Stimulated activated CD4-positive, alpha-beta T cell treated with anti-CD3 and anti-CD28 coated beads, TNF-alpha, amount 100 ng/mL, for 1 hour (primary cell): Measurements from ENCODE around the gene CLDN9.

Experiments used
- DNase-seq, 3 donors: peaks; one replicate each; pipeline ENCODE4 v3.0.0-alpha.2; 2020; ENCODE audit warnings: low read depth in 3 of 3, low spot score in 1 of 3

Gene CLDN9

DNA sequence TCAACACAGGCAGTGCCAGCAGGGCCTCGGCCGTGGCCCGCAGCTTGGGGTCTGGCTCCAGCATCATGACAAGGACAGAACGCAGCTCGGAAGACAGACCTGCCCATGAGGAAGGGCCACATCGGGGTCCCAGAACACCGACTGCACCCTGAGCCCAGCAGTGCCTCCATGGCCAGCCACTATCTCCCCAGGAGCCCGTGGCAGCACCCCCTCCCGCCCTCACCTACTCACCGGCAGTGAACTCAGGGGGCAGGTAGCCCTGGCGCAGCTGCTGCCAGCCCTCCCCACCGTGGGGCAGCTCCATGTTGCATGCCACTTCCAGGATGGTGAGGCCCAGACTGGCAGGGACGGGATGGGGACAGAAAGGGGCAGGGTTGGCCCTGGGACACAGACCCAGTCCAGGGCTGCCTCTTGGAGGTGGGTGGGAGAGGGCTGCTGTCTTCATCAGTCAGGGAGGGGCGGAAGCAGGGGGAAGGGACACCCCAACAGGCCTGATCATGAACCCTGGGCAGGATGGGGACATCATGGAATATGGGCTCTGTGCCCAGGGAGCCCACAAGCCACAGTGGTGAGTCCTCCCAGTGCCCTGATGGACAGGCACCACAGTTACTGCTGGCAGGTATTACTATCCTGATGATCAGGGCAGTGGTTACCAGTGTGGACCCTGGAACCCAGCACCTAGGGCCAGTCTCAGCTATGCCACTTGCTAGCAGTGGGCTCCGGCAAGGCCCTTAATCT lies 38.2 kb upstream of the CLDN9 start:
- DNase-seq = no peak

- DNase-seq = no peak
Observed at GRCh38 chr16:2975161-2975795, 37.4 kb upstream of the CLDN9 start.

DNA sequence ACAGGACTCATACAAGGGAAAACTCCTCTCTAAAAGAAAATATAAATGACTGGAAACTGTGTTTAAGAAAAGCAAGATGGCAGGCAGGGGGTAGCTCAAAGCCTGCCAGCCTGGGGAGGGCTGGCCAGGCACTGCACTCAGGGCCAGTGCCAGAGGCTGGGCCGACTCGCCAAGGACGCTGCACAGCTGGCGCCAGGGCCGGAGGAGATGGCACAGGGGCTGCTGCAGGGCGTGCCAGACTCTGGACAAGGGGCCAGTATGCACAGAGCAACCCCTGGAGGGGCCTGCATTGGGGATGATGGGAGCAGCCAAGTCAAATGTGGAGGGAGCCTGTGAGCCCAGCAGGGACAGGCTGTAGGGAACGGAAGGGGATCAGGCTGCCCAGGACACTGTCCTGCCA lies 36.5 kb upstream of the CLDN9 start:
- DNase-seq = no peak

DNA sequence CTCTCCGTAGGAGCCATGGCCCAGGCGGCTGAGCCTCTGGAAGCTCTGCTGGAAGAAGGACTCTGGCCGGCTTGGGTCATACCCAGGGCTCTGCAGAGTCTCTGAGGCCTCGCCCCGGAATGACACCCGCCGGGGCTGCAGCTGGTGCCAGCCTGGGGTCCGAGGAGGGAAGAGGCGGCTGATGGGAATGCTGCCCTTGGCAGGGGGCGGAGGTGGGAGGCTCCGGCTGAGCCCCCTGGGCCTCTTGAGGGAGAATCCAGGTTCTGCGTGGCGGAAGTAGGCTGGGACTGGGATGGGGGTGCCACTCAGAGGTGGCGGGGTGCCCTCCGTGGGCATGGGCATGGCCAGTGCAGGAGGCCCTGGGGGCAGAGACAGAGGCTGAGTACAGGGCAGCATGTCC lies 36.0 kb upstream of the CLDN9 start:
- DNase-seq = no peak

DNA sequence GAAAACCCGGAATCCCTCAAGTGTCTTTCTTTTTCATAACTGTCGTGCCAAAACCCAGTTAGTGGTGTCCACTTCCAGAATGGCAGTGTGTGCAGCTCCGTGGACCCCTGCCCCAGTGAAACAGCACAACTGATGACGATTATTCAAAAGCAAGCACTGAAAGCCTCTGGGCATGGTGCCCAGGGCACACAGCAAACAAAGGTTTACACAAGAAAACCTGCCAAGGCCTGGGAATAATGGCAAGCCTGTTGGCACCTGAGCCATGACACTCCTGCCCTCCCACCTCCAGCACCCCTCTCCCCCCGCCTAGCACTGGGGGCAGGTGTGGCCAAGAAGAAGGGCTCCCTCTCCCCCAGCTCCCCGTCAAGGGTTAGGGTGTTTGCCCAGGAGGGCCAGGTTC lies 35.3 kb upstream of the CLDN9 start:
- DNase-seq = no peak

GRCh38 chr16:2979669-2980226 lies 33.0 kb upstream of the CLDN9 start:
- no peak for DNase-seq

GRCh38 chr16:2980227-2981176 lies 32.2 kb upstream of the CLDN9 start, which contains the start of gene PKMYT1:
PKMYT1 (minus strand) TSS chr16:2980446; CDS start chr16:2979657, 789 bp downstream.
- DNase-seq = peak; percentile 86 to 94 (median 92)

GRCh38 chr16:2981177-2981898 lies 31.4 kb upstream of the CLDN9 start:
- no peak for DNase-seq

DNA sequence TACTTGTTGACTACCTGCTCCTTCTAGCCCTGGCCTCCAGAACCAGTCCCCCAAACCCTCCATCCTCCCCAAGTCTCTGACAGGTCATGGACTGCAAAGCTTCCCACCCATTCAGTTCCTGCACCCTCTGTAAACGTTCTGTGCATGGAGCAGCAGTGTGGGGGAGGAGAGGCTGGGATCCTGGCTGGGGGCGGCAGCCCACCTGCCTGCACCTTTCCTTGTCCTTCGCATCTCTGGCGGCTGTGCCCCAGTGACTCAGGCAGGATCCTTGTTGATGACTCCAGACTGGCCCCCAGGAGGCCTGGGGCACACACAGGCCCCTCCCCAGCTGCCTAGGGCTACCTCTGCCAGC lies 30.8 kb upstream of the CLDN9 start:
- DNase-seq = no peak

- no peak for DNase-seq
Observed at GRCh38 chr16:2982402-2982801, 30.3 kb upstream of the CLDN9 start.

- DNase-seq = peak in 1 of 3 donors; percentile 68
Observed at GRCh38 chr16:2983706-2984136, 29.0 kb upstream of the CLDN9 start.

- no peak for DNase-seq
Observed at GRCh38 chr16:2985462-2985861, 27.3 kb upstream of the CLDN9 start.

GRCh38 chr16:2985893-2986355 lies 26.8 kb upstream of the CLDN9 start:
- no peak for DNase-seq

DNA sequence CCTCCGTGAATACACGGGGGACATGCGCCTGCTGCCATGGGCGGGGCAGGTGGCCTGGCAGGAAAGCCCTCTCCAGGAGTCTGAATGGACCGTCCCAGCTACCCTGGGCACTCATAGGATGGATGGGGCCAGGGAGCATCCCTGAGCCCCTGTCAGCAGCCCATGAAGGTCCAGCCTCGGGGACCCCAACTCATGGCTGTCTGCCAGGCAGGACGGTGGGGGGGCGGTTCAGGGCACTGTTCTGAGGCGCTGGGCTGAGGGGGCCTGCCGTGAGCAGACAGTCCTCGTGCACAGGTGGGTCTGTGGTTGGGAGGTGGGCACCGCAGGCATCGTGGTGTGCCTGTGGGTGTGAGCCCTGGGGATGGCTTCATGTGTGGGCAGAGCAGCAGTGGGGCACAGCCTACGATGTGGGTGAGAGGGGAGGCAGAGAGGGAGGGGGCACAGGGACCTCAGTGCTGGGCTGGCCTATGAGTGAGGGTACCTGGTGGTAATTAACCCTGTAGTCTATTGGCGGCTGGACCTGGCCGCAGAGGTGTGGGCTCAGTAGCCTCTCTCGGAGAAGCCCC lies 26.0 kb upstream of the CLDN9 start:
- DNase-seq = no peak

- DNase-seq = no peak
Observed at GRCh38 chr16:2987286-2987685, 25.4 kb upstream of the CLDN9 start.

DNA sequence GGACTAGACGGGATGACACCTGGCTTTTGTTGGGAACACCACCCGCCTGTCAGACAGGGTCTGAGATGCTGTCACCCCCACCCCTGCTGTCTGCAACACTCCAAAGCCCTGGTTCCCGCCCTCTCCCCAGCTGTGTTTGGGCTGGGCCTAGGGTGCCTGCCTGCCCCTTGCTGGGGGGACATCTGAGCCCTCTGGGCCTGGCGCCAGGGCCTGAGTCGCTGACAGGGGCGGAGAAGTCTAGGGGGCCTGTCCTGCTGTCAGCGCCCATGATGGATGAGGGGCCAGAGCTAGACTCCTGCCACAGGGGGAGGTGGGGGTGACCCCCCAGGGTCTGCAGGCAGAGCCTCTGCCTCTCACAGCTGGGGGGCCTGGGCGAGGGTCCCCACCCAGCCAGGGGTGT lies 24.9 kb upstream of the CLDN9 start:
- no peak for DNase-seq

DNA sequence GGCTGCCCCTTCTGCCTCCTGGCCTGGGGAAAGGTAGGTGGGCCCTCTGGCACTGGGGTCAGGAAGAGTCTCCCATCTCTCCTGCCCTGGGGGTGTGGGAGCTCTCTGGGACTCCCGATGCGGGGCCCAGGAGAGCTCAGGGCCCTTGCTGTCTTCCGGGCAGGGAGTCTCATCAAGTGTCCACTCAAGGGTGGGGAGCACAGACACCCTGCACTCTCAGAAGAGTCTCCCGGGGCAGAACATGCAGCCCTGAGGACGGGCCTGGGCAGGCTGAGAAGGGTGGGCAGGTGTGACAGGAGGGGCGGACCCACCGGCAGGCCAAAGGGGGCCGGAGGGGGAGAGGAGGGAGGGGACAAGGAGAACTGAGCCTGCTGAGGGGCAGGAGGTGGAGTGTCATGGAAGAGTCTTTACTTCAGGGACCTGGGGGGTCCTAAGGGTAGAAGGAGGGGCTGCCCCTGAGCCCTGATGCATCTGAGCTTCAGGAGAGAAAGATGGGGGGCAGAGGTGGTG lies 24.1 kb upstream of the CLDN9 start:
- DNase-seq = no peak

- no peak for DNase-seq
Observed at GRCh38 chr16:2990891-2991290, 21.8 kb upstream of the CLDN9 start.

DNA sequence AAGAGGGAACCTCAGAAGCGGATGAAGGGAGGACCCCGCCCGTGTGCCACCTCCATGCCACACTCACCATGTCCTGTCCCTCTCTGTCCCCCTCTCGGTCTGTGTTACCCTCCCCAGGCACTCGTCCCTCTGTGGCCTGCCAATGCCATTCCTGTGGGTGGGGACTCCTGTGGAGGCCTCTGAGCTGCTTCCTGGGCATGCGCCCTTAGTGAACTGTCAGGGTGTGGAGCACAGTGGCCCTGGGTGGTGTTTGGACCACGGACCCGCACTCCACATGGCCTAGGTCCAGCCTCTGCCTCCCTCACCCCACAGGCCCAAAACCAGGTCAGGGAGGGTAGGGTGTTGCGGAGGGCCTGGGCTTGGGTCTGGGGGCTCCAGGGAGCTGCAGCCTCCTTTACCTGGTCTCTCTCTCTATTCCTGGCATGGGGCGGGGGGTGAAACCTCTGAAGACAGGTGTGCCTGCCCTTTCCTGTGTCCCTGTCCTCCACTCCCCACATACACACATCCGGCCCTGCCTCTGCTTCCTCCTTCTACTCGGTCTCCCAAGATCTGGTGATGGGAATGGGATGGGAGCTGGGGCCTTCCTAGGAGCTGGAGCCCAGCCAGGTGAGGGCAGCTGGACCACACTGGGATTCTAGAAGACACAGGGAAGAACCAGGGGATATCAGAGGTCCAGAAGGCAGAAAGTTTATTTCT lies 21.0 kb upstream of the CLDN9 start:
- no peak for DNase-seq
